HG02870 (cell line): ENCODE measurements around the gene SELPLG.
A peak's percentile ranks its signal among the peaks of the same experiment; 100 is the strongest.
"Not testable (repeated sequence)": the region's sequence is repeated elsewhere in the genome, so short reads cannot be mapped to it uniquely, and the experiment has no call there.

ENCODE experiments used
- ATAC-seq: cut with Tn5 transposase; IDR thresholded peaks from one replicate; pipeline ENCODE4 v1.9.1; 2021; ENCODE audit warnings: mild to moderate bottlenecking, moderate library complexity; ENCODE audit not compliant: unreplicated experiment

Gene SELPLG

GRCh38 chr12:108620236-108620879 is 13.3 kb downstream of the SELPLG start:
- no peak for ATAC-seq

- ATAC-seq, result no peak
These were observed 14.1 kb downstream of the SELPLG start for GRCh38 chr12:108619369-108620160.

GRCh38 chr12:108618953-108619274 is 14.8 kb downstream of the SELPLG start:
- not testable (repeated sequence) for ATAC-seq

GRCh38 chr12:108618079-108618952 is 15.4 kb downstream of the SELPLG start:
- ATAC-seq, result no peak

- peak; percentile 84 for ATAC-seq
These were observed 16.5 kb downstream of the SELPLG start for GRCh38 chr12:108616941-108617858.

GRCh38 chr12:108616359-108616758 is 17.3 kb downstream of the SELPLG start:
- ATAC-seq, result no peak

- no peak for ATAC-seq
These were observed 17.8 kb downstream of the SELPLG start for GRCh38 chr12:108615918-108616317.

- no peak for ATAC-seq
These were observed 19.1 kb downstream of the SELPLG start for GRCh38 chr12:108614639-108615038.

- no peak for ATAC-seq
These were observed 19.7 kb downstream of the SELPLG start for GRCh38 chr12:108614041-108614440.

- ATAC-seq, result no peak
These were observed 20.1 kb downstream of the SELPLG start for GRCh38 chr12:108613548-108613947.

GRCh38 chr12:108612788-108613282 is 20.9 kb downstream of the SELPLG start:
- ATAC-seq, result no peak

GRCh38 chr12:108611884-108612415 is 21.7 kb downstream of the SELPLG start:
- ATAC-seq, result no peak

GRCh38 chr12:108610856-108611605 is 22.7 kb downstream of the SELPLG start:
- ATAC-seq, result no peak

GRCh38 chr12:108610336-108610815 is 23.3 kb downstream of the SELPLG start:
- no peak for ATAC-seq

GRCh38 chr12:108609537-108610335 is 24.0 kb downstream of the SELPLG start:
- ATAC-seq, result no peak

GRCh38 chr12:108608616-108609015 is 25.1 kb downstream of the SELPLG start:
- no peak for ATAC-seq

- ATAC-seq, result no peak
These were observed 25.6 kb downstream of the SELPLG start for GRCh38 chr12:108607981-108608600.

GRCh38 chr12:108606492-108606891 is 27.2 kb downstream of the SELPLG start:
- ATAC-seq, result no peak
